T-helper 9 cell (primary cell): Measurements from ENCODE around the gene SLC12A7.
A peak's percentile ranks its signal among the peaks of the same experiment; 100 is the strongest.
"Not testable (repeated sequence)": the region's sequence is repeated elsewhere in the genome, so short reads cannot be mapped to it uniquely, and the experiment has no call there.

Experiments
- DNase-seq: peaks from one replicate; pipeline ENCODE4 v3.0.0-alpha.2; 2020
- total RNA-seq, 2 donors: gene quantifications; one replicate each; lab custom pipeline; 2026; lab: John Stamatoyannopoulos, UW

SLC12A7 gene
- total RNA-seq = 67.1 to 81.6 reads per million in 2 donors

- peak; percentile 58 for DNase-seq
These were observed at the start of gene SLC12A7 for GRCh38 chr5:1111727-1112289. Gene SLC12A7, minus strand, starts transcription at chr5:1112063. Its CDS starts 72 bp downstream, at chr5:1111991.

GRCh38 chr5:1161108-1161832 is 49.4 kb upstream of the SLC12A7 start:
- no peak for DNase-seq

GRCh38 chr5:1159774-1160406 is 48.0 kb upstream of the SLC12A7 start:
- no peak for DNase-seq

GRCh38 chr5:1159341-1159675 is 47.4 kb upstream of the SLC12A7 start:
- no peak for DNase-seq

- no peak for DNase-seq
These were observed 46.9 kb upstream of the SLC12A7 start for GRCh38 chr5:1158647-1159340.

- DNase-seq = not testable (repeated sequence)
These were observed 45.7 kb upstream of the SLC12A7 start for GRCh38 chr5:1157461-1157986.

GRCh38 chr5:1156754-1157460 is 45.0 kb upstream of the SLC12A7 start:
- DNase-seq = no peak

GRCh38 chr5:1156033-1156753 is 44.3 kb upstream of the SLC12A7 start:
- no peak for DNase-seq

- DNase-seq = no peak
These were observed 43.5 kb upstream of the SLC12A7 start for GRCh38 chr5:1155191-1156032.

- DNase-seq = no peak
These were observed 41.6 kb upstream of the SLC12A7 start for GRCh38 chr5:1153428-1153827.

- no peak for DNase-seq
These were observed 41.0 kb upstream of the SLC12A7 start for GRCh38 chr5:1152771-1153282.

- DNase-seq = no peak
These were observed 40.3 kb upstream of the SLC12A7 start for GRCh38 chr5:1152156-1152555.

- no peak for DNase-seq
These were observed 39.5 kb upstream of the SLC12A7 start for GRCh38 chr5:1151316-1151715.

GRCh38 chr5:1150866-1151265 is 39.0 kb upstream of the SLC12A7 start:
- no peak for DNase-seq

GRCh38 chr5:1144638-1145396 is 33.0 kb upstream of the SLC12A7 start:
- DNase-seq = no peak

- no peak for DNase-seq
These were observed 32.2 kb upstream of the SLC12A7 start for GRCh38 chr5:1144089-1144488.

- DNase-seq = no peak
These were observed 31.7 kb upstream of the SLC12A7 start for GRCh38 chr5:1143670-1143951.

- no peak for DNase-seq
These were observed 31.2 kb upstream of the SLC12A7 start for GRCh38 chr5:1142886-1143669.

- DNase-seq = no peak
These were observed 30.0 kb upstream of the SLC12A7 start for GRCh38 chr5:1141834-1142233.
